ENCODE data around the gene ADGRG7.

GRCh38 chr3:100562224-100562857 lies 47.1 kb upstream of the ADGRG7 start:
- TF ChIP-seq YY1 (IDR thresholded peaks at IDR 0.05; ENCODE audit: insufficient read depth, insufficient read length) (no peak), ZNF274 (IDR thresholded peaks at IDR 0.05; ENCODE audit: low read depth, low read length) (no peak)

All from NT2/D1 (cell line).